Loucy (cell line): ENCODE data around the gene STRN4.

ENCODE experiments used
- CTCF ChIP-seq: fragments of 200-600 bp; sonication (generic); conservative IDR thresholded peaks from 2 replicates; pipeline ENCODE4 v1.5.1; 2014; ENCODE audit warnings: mild to moderate bottlenecking, antibody characterized with exemption, low read length
- EZH2phosphoT487 ChIP-seq: fragments of 200-600 bp; IDR thresholded peaks from 2 replicates; pipeline ENCODE4 v1.6.1; 2018; ENCODE audit warnings: antibody characterized with exemption, mild to moderate bottlenecking, moderate library complexity, borderline replicate concordance

GRCh38 chr19:46739290-46739771 lies 6.9 kb downstream of the STRN4 start:
- no peak for TF ChIP-seq CTCF
- no peak for TF ChIP-seq EZH2phosphoT487
